ENCODE measurements around the gene C3orf49.

- TF ChIP-seq CTBP1 (IDR thresholded peaks at IDR 0.05; ENCODE audit: borderline replicate concordance) (no peak), HDGF (IDR thresholded peaks at IDR 0.05; ENCODE audit: borderline replicate concordance) (no peak), ARNT (IDR thresholded peaks at IDR 0.05) (no peak), SP1 (IDR thresholded peaks at IDR 0.05) (no peak), BHLHE40 (IDR thresholded peaks at IDR 0.05; ENCODE audit: borderline replicate concordance) (no peak), ELF4 (IDR thresholded peaks at IDR 0.05) (no peak), L3MBTL2 (conservative IDR thresholded peaks at IDR 0.05) (no peak), FOXK2 (IDR thresholded peaks at IDR 0.05) (no peak), PKNOX1 (IDR thresholded peaks at IDR 0.05) (no peak), SUZ12 (IDR thresholded peaks at IDR 0.05) (no peak), FOXM1 (IDR thresholded peaks at IDR 0.05; ENCODE audit: borderline replicate concordance) (no peak)
Observed at GRCh38 chr3:63809607-63810006, 9.5 kb upstream of the C3orf49 start.
